GM12874 (cell line): ENCODE measurements around the gene E2F4.

Experiments
- CTCF ChIP-seq: IDR thresholded peaks from 2 replicates; pipeline ENCODE4 v1.5.1; 2011; ENCODE audit warnings: low read depth, mild to moderate bottlenecking, control low read depth, low read length, moderate library complexity; ENCODE audit not compliant: insufficient read depth

Gene E2F4

GRCh38 chr16:67148221-67148620 is 43.7 kb upstream of the E2F4 start:
- TF ChIP-seq CTCF = no peak

GRCh38 chr16:67148656-67149275 is 43.2 kb upstream of the E2F4 start:
- TF ChIP-seq CTCF = no peak

GRCh38 chr16:67149276-67150046 is 42.5 kb upstream of the E2F4 start:
- no peak for TF ChIP-seq CTCF

- 0 out of 2 replicates have a peak, but pooled peaks have one; percentile 12 for TF ChIP-seq CTCF
Measured at GRCh38 chr16:67150047-67150832, 41.7 kb upstream of the E2F4 start.

- TF ChIP-seq CTCF = no peak
Measured at GRCh38 chr16:67150833-67151396, 41.0 kb upstream of the E2F4 start, which contains the start of gene B3GNT9. TSS of gene B3GNT9 (minus strand) at chr16:67150998. CDS start at chr16:67150485, 513 bp downstream.

GRCh38 chr16:67151431-67152097 is 40.4 kb upstream of the E2F4 start:
- 0 out of 2 replicates have a peak, but pooled peaks have one; percentile 7 for TF ChIP-seq CTCF
